Cardiac muscle cell (in vitro differentiated cells and primary cell): ENCODE data around the gene ATRAID. TPM values are rescaled to one million over a fixed set of nuclear protein-coding genes. Genes with fewer than 3 reads are reported as not detected.

Experiments used
- DNase-seq, 2 donors: peaks; one replicate each; pipeline versions ENCODE4 v3.0.0 to v3.0.0-alpha.2; 2010 to 2017; ENCODE audit warnings: low read depth in 1 of 2, low spot score in 1 of 2
- H3K27ac ChIP-seq: fragments of 200-600 bp; sonication (generic); 2 replicates; pipeline ENCODE4 v1.5.1; 2016
- H3K27me3 ChIP-seq: fragments of 200-600 bp; sonication (generic); 2 replicates; pipeline ENCODE4 v1.6.0; 2016; ENCODE audit warnings: control low read depth
- H3K36me3 ChIP-seq: fragments of 200-600 bp; sonication (generic); 2 replicates; pipeline ENCODE4 v1.5.1; 2016; ENCODE audit warnings: control low read depth
- H3K4me1 ChIP-seq: fragments of 200-600 bp; sonication (generic); 2 replicates; pipeline ENCODE4 v1.8.1; 2017; ENCODE audit warnings: low read depth, mild to moderate bottlenecking, mixed run types
- H3K4me3 ChIP-seq: fragments of 200-600 bp; sonication (generic); 2 replicates; pipeline ENCODE4 v1.5.1; 2016; ENCODE audit warnings: mild to moderate bottlenecking
- H3K9me3 ChIP-seq: fragments of 200-600 bp; sonication (generic); 2 replicates; pipeline ENCODE4 v1.5.1; 2017; ENCODE audit warnings: low read depth, mild to moderate bottlenecking, control low read depth
- CTCF ChIP-seq: IDR thresholded peaks from 2 replicates; pipeline ENCODE4 v1.5.1; 2012; ENCODE audit warnings: low read depth, mild to moderate bottlenecking, low read length
- polyA plus RNA-seq: library from polyadenylated mRNA; unstranded; fragments of >200 nt; fragmentation: Nextera tagmentation; extraction: Ambion mirVana; gene quantifications from 2 replicates; pipeline ENCODE4 v1.2.1, GENCODE V29; 2016
- total RNA-seq: library from RNA; depleted of rRNA; stranded (reverse); fragments of >200 nt; gene quantifications from 2 replicates; pipeline ENCODE4 v1.2.3, GENCODE V29; 2016

ATRAID gene
- total and polyA plus RNA-seq, 2 experiments from 2014 or later = 177 to 290 TPM

- no peak overlapping the region for H3K4me3 ChIP-seq
- no peaks in the 10 kb centered on the region for H3K9me3 ChIP-seq
- H3K36me3 ChIP-seq = peaks cover 7% of the 10 kb centered on the region
Measured at GRCh38 chr2:27199241-27199640, 12.6 kb upstream of the ATRAID start.

GRCh38 chr2:27201675-27202074 is 10.2 kb upstream of the ATRAID start:
- Histone ChIP-seq H3K27ac (no peak overlapping the region), H3K4me1 (no peaks in the 10 kb centered on the region), H3K9me3 (no peaks in the 10 kb centered on the region), H3K27me3 (no peaks in the 10 kb centered on the region), H3K36me3 (peaks cover 12% of the 10 kb centered on the region), H3K4me3 (no peak overlapping the region)
- no peak for TF ChIP-seq CTCF
- DNase-seq = no peak

More at GRCh38 chr2:27199241-27199640, 12.6 kb upstream of the ATRAID start:
- no peaks in the 10 kb centered on the region for H3K4me1 ChIP-seq
- H3K27me3 ChIP-seq = no peaks in the 10 kb centered on the region
- no peak for DNase-seq
- TF ChIP-seq CTCF = no peak
- no peak overlapping the region for H3K27ac ChIP-seq

- Histone ChIP-seq H3K4me1 (no peaks in the 10 kb centered on the region), H3K9me3 (no peaks in the 10 kb centered on the region), H3K36me3 (peaks cover 12% of the 10 kb centered on the region), H3K27me3 (no peaks in the 10 kb centered on the region), H3K4me3 (no peak overlapping the region), H3K27ac (no peak overlapping the region)
- DNase-seq = peak in 1 of 2 donors; percentile 55
- no peak for TF ChIP-seq CTCF
Measured at GRCh38 chr2:27202854-27203253, 9.0 kb upstream of the ATRAID start.

- Histone ChIP-seq H3K4me1 (no peaks in the 10 kb centered on the region), H3K27ac (no peak overlapping the region), H3K36me3 (peaks cover 12% of the 10 kb centered on the region), H3K9me3 (no peaks in the 10 kb centered on the region), H3K27me3 (no peaks in the 10 kb centered on the region), H3K4me3 (no peak overlapping the region)
- TF ChIP-seq CTCF = no peak
- DNase-seq = no peak
Measured at GRCh38 chr2:27203741-27204140, 8.1 kb upstream of the ATRAID start.

GRCh38 chr2:27204566-27204965 is 7.3 kb upstream of the ATRAID start:
- Histone ChIP-seq H3K9me3 (no peaks in the 10 kb centered on the region), H3K4me1 (no peaks in the 10 kb centered on the region), H3K4me3 (no peak overlapping the region), H3K36me3 (peaks cover 12% of the 10 kb centered on the region), H3K27me3 (no peaks in the 10 kb centered on the region), H3K27ac (no peak overlapping the region)
- no peak for TF ChIP-seq CTCF
- DNase-seq = no peak

GRCh38 chr2:27205206-27205605 is 6.6 kb upstream of the ATRAID start:
- Histone ChIP-seq H3K4me1 (no peaks in the 10 kb centered on the region), H3K36me3 (peaks cover 12% of the 10 kb centered on the region), H3K4me3 (no peak overlapping the region), H3K27me3 (no peaks in the 10 kb centered on the region), H3K9me3 (no peaks in the 10 kb centered on the region), H3K27ac (no peak overlapping the region)
- DNase-seq = no peak
- TF ChIP-seq CTCF = no peak
